HG03039 (cell line): ENCODE data around the gene PRLH.
A peak's percentile ranks its signal among the peaks of the same experiment; 100 is the strongest.

Source experiments
- ATAC-seq: cut with Tn5 transposase; IDR thresholded peaks from one replicate; pipeline ENCODE4 v1.9.1; 2021; ENCODE audit warnings: mild to moderate bottlenecking, moderate library complexity; ENCODE audit not compliant: unreplicated experiment

Gene PRLH, protein sequence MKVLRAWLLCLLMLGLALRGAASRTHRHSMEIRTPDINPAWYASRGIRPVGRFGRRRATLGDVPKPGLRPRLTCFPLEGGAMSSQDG

DNA sequence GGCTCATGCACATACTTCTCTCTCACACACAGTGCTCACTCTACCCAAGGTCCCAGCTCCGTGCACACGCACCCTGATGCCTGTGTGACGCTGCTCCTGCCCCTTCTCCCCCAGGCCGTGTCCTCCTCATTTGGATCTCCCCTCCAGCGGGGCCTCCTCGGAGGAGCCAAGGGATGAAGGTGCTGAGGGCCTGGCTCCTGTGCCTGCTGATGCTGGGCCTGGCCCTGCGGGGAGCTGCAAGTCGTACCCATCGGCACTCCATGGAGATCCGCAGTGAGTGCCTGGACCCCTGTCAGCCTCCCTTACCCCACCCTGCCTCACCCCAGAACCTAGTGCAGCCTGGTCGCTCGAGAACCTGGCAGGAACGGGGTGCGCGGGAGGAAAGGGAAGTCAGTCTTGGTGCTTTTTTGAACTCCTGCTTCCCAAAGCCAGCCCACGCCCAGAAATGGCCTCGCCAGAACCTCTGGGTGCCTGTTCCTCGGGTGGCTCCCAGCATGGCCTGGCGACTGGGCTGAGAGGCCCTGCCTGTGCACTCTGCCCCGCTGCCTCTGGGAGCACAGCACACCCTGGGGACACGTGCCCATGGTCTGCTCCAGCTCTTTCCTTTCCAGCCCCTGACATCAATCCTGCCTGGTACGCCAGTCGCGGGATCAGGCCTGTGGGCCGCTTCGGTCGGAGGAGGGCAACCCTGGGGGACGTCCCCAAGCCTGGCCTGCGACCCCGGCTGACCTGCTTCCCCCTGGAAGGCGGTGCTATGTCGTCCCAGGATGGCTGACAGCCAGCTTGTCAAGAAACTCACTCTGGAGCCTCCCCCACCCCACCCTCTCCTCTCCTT, at the start of gene PRLH:
Gene PRLH, plus strand, starts transcription at position 174 of the 835 bp plus-strand sequence. Its CDS starts 0 bp downstream, at position 174.
- ATAC-seq = no peak

DNA sequence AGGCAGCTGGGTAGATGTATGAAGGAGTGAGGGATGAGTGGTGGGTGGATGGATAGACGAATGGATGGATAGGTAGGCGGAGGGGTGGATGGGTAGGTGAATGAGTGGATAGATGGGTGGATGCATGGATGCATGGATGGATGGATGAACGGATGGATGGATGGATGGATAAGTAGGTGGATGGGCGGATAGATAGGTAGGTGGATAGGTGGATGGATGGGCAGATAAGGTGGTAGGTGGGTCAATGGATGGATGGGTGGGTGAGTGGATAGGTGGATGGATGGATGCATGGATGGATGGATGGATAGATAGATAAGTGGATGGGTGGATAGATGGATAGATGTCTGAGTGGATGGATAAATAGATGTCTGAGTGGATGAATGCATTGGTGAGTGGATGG, 49.2 kb upstream of the PRLH start:
- ATAC-seq = no peak

DNA sequence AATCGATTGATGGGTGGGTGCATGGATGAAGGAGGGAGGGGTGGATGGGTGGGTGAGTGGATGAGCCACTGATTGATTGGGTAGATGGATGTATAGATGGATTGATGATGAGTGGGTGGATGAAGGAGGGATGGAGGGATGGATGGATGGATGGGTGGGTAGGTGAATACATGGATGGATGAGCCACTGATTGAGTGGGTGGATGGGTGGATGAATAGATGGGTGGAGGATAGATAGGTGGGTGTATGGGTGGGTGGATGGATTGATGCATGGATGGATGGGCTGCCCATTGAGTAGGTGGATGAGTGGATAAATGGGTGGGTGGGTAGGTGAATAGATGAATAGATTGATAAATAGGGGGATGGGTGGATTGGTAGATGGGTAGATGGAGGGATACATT, 48.4 kb upstream of the PRLH start:
- no peak for ATAC-seq

DNA sequence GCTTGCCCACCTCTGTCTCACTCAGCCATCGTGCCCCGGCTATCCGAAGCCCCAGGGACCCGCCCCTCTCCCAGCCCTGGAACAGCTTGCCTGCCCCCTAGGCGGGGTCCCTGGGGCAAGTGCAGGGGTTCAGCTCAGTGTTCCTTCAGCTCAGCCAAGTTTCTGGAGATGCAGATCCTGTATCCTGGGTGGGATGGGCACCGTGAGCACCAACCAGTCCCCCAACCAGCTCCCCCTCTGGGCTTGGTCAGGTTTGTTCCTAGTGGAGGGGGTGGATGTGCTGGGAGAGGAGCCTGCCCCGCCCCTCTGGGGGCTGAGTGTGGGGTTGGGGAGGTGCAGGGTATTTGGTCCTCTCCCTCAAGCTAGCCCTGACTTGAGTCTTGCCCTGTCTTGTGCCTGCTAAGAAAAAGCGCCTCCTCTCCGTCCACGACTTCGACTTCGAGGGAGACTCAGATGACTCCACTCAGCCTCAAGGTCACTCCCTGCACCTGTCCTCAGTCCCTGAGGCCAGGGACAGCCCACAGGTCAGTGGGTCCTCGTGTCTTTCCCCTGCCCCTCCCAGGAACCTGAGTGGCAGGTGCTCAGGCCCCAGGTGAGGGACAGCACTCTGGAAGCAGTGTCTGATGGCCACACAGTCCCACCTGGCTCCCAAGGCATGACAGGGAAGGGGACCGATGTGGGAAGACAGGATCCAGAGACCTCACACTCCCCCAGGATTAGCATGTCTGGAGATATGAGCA, 46.7 kb upstream of the PRLH start:
- no peak for ATAC-seq

DNA sequence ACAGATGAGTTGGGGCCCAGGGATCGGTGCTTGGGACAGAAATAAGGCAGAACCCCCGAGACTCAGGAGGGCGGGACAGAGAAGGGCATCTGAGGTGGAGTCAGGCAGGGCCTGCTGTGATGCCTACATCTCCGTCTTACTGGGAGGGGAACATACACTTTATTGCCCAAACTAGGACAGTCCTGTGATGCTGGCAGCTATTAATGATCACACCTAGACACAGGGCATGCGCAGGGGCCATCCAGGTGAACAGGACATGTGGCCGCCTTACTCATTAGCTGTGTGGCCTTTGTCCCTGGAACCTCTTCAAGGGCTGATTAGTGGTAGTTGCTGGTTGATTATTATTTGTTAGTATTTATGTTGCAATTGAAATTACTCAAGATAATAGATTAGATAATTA, 46.1 kb upstream of the PRLH start:
- no peak for ATAC-seq

DNA sequence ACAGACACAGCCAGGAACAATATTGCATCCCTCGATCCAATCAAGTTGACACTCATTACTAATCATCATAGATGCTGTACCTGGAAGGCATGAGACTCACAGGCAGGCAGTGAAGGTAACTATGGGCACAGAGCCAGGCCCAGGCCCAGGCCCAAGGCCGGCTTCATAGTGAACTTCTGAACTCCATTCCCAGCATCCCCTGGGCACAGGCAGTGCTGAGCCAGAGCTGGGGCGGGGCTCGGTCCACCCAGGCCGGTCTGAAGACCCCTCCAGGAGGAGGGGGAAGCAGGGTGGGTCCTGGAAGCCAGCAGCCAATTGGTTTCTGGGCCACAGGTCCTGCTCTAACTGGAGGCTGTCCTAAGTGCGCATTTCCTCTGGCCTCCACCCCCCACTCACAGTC, 41.7 kb upstream of the PRLH start:
- no peak for ATAC-seq

DNA sequence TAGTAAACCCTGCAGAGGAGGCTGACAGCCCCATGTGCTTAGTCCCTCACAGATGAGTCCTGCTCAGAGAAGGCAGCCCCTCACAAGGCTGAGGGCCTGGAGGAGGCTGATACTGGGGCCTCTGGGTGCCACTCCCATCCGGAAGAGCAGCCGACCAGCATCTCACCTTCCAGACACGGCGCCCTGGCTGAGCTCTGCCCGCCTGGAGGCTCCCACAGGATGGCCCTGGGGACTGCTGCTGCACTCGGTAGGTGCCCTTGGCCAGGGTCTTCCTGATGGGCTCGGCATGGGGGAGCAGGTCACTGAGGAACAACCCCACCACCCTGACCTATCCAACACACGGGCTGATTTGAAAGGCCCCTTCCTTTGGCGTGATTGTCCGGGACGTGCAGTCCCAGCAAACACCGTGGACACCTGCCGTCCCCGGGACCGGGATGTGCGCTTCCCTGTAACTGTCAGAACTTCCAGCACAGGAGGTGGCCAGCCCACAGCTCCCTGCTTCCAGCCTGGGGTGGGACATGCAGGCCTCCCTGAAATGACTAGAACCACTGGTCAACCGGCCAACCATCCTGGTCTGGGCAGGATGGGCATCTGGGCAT, 40.7 kb upstream of the PRLH start:
- no peak for ATAC-seq

DNA sequence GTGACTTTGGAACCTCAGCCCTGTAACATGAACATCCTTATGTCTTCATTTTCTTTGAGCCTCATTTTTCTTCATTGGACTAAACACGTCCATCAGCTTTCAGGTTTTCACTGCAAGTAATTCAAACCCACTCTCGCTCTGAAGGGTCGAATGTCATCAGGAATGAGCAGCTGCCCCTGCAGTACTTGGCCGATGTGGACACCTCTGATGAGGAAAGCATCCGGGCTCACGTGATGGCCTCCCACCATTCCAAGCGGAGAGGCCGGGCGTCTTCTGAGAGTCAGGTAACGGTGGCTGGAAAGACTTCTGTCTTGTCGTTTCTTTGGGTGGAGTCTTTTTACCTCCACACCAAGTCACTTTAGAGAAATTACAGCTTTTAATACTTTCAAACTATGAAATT, 39.1 kb upstream of the PRLH start:
- no peak for ATAC-seq

DNA sequence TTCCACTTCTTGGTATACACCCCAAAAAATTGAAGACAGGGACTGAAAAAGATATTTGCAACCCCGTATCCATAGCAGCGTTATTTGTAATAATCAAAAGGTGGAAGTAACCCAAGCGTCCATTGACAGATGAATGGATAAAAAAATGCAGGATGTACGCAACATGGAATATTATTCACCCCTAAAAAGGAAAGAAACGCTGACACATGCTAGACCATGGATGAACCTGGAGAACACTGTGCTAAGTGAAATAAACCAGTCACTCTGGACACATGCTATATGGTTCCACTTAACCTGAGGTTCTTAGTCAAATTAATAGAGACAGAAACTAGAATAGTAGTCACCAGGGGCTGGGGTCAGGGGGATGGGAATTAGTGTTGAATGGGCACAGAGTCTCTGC, 38.6 kb upstream of the PRLH start:
- ATAC-seq = no peak

DNA sequence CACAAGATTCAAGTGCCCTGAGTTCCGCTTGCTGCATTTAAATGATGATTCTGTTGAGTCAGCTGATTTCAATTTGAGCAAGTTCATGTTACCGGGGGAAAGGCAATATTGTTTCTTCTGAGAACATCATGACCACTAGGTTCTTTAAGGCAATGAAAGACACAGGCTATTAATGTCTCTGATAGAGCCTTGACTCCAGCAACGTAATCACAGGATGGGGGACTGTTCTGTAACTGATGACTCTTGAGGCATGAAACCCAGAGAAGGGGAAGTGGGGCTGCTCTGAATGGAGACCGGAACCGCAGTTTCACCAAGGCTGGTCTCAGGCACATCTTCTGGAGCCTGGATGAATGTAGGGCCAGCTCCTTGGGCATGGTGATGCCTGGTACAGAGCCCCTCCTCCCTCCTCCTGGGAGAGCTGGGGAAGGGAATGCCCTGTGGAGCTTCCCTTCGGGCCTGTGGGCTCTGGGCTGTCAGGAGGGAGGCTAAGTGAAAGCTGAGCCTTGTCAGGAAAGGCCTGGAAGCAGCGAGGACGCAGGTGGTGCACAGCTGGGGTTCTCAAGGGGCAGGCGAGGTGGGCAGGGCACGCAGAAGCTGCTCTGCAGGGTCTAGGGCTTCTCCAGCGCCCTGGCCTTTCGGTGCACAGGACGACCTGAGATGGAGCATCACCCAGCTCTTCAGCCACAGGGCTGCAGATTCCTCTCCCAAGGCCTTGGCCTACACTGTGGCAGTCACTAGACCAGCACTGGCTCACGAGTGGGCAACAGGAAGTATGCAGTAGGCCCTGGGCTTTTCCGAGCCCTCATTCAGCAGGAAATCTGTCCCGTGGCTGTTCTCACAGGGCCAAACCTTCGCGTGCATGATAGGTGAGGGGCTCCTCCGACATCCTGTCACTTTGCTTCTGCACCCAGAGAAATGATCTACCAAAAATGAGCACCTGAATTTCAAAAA, 36.6 kb upstream of the PRLH start:
- peak; percentile 55 for ATAC-seq

DNA sequence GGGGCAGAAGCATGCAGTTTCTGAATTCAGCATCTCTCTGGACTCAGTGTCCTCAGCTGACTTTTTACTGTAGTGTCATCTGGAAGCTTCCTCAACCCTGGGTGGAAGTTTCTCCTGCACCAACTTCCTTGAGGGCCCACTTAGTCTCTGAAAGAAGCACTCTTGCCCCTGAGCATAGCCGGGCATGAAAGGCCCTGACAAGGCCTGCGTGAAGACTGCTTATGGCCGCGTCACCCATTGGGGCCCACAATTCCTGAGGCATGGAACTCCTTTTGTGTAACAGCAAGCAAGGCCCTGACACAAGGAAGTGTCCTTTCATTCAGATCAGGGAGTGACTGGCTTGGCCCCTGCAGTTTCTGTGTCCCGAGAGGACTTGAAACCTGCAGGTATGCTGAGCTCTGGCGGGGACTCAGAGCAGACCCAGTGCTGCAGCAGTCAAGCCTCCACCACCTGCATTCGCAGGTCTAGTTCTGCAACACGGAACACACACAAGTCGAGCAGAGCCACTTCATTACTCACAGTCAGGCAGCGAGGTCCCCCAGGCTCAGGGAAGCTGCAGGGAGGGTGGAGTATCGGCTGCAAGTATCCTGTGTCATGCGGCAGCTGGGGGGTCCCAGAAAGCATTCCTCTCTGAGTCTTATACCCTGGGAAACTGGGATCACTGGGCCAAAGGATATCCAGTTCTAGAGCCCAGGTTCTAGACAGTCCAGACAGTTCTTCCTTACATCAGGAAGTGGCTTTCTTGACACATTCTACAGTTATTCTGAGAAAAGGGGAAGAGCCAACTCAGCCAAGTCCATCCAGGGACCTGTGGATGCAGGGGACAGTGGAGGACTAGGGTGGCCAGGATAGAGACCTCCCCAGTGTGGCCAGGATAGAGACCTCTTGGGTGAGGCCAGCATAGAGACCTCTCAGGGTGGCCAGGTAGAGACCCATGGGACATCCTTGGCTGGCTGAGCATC, 35.6 kb upstream of the PRLH start:
- ATAC-seq = no peak

DNA sequence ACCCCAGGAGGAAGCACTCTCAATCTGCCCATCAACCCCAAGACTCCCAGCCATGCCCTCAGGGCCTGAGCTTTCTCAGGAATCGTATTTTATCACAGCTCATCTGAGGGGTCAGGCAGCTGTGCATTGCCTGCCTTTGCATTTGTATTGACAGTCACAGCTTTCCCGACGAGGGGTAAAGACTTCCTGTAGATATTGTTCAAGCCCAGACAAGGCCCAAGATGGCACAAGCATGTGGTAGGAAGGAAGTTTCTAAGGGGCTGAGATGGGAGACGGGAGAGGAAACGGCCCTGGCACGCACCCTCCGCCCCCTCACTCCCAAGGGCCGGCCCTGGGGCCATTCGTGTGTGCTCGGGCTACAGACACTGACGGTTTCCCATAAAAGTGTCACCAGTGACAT, 34.2 kb upstream of the PRLH start:
- no peak for ATAC-seq

DNA sequence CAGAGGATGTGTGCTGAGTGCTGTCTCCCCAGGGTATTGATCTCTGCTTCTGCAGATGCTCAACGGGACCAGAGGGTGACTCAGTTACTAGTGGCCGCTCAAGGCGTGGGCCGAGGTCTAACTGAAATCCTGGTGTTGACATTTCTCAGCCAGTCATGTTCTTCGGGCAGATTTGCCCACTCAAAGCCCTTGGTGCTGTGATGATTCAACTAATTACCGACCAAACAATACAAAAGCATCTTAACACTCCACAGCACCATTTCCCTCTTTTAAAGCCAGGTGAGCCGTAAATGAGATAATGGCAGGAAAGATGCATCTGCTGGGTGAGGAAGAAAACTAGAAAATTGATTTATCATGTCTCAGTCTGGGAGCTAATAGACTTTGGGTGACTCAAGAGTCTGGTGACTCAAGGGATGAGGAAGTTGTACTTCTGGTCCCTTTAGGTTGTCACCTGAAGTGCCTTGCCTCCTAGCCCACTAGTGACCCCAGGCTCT, 32.7 kb upstream of the PRLH start:
- no peak for ATAC-seq

DNA sequence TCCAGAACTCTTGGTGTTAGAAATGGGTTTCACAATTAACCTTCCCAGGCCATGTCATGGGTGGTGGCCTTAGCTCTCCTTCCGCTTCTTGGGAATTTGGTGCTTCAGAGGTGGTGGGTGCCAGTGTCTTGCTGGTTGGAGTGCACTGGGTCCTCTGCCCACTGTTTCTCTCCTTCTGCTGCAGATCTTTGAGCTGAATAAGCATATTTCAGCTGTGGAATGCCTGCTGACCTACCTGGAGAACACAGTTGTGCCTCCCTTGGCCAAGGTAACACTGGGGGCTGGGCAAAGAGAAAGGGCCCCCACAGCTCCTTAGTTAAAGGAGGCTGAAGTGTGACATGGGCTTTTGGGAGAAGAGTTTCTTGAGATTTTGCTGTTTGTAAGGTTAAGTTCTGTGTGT, 32.0 kb upstream of the PRLH start:
- ATAC-seq = no peak

DNA sequence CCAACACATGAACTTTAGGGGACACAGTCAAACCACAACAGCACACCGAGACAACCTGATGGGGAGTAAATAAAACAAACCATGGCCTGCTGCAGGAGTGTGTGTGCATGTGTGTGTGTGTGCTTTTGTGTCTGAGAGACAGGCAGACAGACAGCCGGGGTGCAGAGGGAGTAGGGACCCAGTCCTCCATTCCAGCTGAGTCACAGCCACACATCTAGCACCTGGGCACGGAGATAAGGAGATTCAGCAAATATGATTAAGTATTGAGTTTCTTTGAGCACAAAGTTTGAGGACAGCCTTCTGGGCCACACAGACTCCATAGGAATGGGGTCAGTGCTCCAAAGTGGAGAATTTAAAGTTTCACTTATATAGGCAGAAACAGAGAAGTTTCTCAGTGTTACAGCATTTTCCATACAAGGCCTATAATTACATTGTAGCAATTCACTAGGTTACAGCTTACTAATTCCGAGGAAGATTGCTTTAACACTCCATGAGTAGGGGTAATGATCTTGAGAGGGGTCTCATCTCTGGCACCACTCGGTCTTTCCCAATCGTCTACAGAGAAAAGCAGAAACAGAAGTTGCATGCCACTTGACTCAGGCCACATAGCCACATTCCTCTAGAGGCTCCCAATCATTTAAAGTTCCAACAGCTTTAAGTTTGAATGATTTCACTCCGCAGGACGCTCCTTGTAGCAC, 30.8 kb upstream of the PRLH start:
- ATAC-seq = no peak

DNA sequence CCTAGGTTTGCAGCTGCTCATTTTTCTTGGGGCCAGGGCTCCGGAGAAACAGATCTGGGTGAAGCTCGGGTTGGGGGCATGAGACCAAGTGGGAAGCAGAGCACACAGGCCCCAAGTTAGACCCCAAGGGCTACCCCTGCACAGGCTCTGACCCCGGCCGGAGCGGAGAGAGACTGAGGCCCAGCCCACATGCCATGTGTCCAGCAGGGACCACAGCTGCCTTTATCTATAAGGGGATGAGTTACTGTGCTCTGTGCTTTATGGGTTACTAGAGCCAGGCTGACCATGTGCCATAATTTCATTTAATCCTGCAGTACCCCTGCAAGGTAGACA, 30.3 kb upstream of the PRLH start:
- ATAC-seq = no peak

DNA sequence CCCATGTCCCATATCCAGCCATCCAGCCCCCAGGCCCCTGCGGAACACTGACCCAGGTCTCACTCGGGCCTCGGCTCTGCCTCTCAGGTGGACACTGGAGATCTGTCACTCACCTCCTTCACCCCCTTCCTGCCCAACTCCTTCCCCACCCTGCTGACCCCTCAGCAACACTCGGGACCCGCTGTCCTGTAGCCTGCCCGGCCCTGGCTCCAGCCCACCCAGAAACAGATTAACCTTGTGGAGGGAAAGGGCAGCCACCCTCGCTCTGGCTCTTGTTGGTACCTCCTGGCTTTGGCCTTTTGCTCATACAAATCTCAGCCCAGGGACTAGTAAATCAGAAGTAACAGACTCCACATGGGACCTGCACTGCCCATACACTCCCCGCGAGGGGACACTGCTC, 29.8 kb upstream of the PRLH start:
- ATAC-seq = no peak

DNA sequence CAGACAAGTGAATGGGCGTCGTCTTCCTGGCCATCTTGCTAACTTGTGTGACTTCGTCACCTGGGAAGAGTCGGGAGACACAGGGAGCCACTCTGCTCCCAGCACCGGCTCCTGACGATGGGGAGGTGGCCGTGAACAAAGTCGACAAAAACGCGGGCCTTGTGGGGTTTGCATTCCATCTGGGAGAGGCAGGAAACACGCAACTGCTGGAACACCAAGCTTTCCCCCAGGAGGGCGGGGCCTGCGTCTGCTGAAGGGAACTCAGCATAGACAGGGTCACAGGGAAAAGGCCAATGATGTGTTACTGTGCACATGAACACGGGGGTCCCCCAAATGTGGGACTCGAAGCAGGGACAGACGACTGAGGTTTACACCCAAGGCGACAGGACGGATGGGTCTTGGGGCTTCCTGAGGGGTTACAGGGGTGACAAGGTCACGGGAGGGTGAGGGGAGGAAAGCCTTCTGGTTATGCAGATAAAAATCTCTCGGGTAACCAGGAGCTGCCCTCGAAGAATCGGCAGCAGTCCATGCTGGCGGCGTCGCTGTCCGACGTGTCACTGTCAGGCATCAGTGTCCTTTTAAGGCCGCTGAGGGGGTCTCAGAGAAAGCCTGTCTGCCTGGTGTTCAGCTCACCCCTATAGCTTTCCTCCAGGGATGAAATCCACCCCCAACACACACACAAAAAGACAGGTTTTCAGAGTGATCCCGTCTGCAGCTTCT, 28.2 kb upstream of the PRLH start:
- no peak for ATAC-seq
